C1 segment of cervical spinal cord (tissue), 14 donors: ENCODE data around the gene PADI6.

Experiments used
- DNase-seq, 14 donors: peaks; one replicate each; lab custom pipeline; 2025; lab: John Stamatoyannopoulos, UW

PADI6 gene

DNA sequence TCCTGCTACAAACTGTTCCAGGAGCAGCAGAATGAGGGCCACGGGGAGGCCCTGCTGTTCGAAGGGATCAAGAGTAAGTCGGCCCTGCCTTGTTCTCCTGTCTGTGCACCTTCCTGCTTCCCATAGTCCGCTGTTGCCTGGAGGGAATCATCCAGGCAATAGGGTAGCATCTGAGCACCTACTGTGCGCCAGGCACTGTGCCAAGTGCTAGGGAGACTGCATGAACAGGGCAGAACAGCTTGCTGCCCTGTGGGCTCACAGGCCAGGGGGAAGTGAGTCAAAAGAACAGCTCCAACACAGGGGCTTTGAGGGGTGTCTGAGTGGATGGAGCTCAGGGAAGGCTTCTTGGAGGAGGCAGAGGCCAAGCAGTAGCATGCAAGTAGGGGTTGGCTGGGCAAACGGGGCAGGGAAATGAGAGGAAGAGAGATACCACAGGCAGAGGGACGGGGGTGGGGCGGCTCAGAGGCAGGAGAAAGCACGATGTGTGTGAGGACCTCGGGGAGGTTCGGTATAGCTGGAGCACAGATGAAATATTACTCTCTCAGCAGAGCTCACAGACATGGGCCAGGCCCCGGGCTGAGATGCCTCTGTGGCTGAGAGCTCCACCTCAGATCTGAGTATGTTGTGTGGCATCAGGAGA is 15.5 kb upstream of the PADI6 start:
- DNase-seq = no peak

DNA sequence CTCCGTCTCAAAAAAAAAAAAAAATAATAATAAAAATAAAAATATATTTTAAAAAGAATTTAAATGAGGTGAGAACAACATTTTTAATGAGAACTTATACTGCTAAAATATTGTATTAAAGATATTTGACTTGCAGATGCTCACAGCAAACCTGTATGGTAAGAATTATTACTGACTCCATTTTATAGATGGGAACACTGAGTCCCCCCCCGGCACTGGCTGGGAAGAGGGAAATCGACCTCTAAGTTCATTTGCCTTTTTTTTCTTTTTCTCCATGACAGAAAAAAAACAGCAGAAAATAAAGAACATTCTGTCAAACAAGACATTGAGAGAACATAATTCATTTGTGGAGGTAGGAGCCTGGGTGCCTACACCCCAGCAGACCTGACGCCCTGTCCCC is 13.4 kb upstream of the PADI6 start:
- DNase-seq = no peak

DNA sequence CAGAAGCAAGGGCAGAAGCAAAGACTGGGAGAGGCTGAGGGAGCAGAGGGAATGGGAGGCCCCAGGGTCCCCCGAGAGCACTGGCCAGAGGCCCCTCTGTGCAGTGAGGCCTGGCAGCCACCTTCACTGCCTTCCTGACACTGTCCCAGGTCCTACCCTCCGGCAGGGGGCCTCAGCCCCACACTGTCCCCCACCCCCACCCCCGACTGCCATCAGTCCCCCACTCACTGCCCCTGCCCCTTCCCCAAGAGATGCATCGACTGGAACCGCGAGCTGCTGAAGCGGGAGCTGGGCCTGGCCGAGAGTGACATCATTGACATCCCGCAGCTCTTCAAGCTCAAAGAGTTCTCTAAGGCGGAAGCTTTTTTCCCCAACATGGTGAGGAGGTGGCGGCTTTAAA is 13.0 kb upstream of the PADI6 start:
- no peak for DNase-seq

GRCh38 chr1:17359808-17360207 is 12.2 kb upstream of the PADI6 start:
- DNase-seq = no peak

- no peak for DNase-seq
These were observed 11.6 kb upstream of the PADI6 start for GRCh38 chr1:17360272-17360956.

- no peak for DNase-seq
These were observed 10.3 kb upstream of the PADI6 start for GRCh38 chr1:17361687-17362086.

GRCh38 chr1:17363351-17363750 is 8.6 kb upstream of the PADI6 start:
- DNase-seq = no peak

- DNase-seq = no peak
These were observed 8.2 kb upstream of the PADI6 start for GRCh38 chr1:17363771-17364170.

GRCh38 chr1:17365293-17365692 is 6.7 kb upstream of the PADI6 start:
- no peak for DNase-seq

GRCh38 chr1:17369466-17369865 is 2.5 kb upstream of the PADI6 start:
- no peak for DNase-seq

DNA sequence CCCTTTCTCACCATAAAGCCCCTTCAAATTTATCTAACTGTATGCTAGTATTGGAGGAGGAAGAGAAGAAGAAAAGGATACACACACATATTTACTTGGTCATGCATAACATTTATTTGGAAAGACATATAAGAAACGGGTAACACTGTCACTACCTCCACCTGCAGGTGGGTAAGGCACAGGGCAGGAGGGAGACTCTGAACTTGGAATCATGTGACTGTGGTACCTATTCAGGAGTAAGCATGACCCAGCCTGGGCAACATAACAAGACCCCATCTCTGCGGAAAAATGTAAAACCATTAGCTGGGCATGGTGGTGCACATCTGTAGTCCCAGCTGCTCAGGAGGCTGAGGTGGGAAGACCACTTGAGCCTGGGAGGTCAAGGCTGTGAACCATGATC is 1.4 kb upstream of the PADI6 start:
- no peak for DNase-seq

GRCh38 chr1:17372955-17373354 is 959 bp downstream of the PADI6 start:
- DNase-seq = no peak

DNA sequence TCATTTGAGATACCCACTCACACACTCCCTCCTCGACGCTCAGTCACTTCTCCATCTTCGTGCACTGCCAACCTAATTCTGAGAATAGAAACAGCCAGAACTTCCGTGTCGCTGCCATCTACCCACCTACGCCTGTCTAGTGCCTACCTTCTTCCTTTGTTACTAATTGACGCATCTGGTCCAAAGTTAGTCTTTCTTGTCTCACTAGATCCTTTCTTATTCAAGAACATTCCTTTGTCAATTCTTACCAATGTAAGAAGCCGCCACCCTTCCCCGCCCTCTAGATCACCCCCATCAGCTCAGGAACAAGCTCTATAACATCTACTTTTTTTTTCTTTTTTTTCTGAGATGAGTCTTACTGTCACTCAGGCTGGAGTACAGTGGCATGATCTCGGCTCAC is 3.7 kb downstream of the PADI6 start:
- DNase-seq = no peak

- DNase-seq = no peak
These were observed 5.4 kb downstream of the PADI6 start for GRCh38 chr1:17377325-17377953.

DNA sequence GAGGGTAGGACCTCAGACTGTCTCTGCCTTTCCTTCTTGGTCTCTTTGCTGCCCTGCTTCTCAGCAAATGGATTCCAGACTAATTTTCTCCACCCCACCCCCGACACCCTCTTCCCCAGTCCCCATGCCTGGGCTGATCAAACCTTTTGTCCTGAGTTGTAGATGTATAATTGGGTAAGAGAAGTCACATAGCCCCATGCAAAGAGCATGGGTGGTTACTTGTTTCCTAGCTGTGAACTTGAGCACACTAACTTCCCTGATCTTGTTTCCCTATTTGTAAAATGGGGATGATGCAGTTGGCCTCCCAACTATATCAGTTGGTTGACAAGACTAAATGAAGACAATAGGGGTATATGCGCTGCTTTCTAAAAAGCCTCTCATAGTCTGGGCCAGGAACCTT is 9.2 kb downstream of the PADI6 start:
- DNase-seq = no peak

GRCh38 chr1:17392199-17392740 is 20.3 kb downstream of the PADI6 start:
- no peak for DNase-seq

- no peak for DNase-seq
These were observed 21.2 kb downstream of the PADI6 start for GRCh38 chr1:17393230-17393629.

GRCh38 chr1:17397910-17398695 is 26.1 kb downstream of the PADI6 start:
- no peak for DNase-seq

DNA sequence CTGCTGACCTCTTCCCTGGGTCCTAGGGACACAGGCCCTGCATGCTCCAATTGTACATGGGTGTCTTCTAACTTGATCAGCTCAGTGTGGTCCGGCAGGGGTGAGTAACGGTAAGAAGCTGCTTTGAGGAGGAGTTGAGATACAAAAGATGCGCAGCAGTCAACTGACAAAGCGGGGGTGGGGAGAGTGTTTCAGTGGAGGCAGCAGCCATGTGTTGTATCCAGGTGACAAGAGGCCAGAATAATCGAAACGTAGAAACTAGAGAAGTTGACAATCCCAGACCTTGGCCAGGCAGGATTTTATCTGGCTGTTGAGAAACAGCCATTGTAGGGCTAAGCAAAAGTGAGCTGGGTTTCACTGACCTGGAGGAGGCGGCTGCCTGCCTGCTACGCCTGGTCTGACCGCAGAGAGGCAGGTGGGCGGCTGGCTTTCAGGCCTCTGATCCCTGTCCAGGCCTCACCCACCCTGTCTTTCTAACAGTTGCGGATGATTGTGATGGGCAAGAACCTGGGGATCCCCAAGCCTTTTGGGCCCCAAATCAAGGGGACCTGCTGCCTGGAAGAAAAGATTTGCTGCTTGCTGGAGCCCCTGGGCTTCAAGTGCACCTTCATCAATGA is 28.8 kb downstream of the PADI6 start:
- DNase-seq = no peak

GRCh38 chr1:17401841-17402240 is 29.8 kb downstream of the PADI6 start:
- no peak for DNase-seq

GRCh38 chr1:17403081-17403480 is 31.1 kb downstream of the PADI6 start:
- DNase-seq = no peak
